ENCODE results near the gene EVC.

Gene EVC

GRCh38 chr4:5757536-5757935 is 46.5 kb downstream of the EVC start:
- no peak for DNase-seq

DNA sequence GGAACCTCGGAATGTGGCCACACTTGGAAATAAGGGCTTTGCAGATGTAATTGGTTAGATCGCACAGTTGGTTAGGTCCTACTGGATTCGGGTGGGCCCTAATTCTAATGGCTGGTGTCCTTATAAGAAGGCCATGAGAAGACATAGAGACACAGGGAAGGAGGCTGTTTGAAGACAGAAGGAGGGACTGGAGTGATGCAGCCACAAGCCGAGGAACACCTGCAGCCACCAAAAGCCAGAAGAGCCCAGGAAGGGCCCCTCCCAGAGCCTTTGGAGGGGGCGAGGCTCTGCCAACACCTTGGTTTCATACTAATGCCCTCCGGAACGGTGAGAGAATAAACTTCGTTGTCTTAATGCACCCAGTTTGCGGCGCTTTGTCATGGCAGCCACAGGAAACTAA is 47.0 kb downstream of the EVC start:
- DNase-seq, result no peak

GRCh38 chr4:5758741-5759140 is 47.7 kb downstream of the EVC start:
- peak; percentile 28 for DNase-seq

DNA sequence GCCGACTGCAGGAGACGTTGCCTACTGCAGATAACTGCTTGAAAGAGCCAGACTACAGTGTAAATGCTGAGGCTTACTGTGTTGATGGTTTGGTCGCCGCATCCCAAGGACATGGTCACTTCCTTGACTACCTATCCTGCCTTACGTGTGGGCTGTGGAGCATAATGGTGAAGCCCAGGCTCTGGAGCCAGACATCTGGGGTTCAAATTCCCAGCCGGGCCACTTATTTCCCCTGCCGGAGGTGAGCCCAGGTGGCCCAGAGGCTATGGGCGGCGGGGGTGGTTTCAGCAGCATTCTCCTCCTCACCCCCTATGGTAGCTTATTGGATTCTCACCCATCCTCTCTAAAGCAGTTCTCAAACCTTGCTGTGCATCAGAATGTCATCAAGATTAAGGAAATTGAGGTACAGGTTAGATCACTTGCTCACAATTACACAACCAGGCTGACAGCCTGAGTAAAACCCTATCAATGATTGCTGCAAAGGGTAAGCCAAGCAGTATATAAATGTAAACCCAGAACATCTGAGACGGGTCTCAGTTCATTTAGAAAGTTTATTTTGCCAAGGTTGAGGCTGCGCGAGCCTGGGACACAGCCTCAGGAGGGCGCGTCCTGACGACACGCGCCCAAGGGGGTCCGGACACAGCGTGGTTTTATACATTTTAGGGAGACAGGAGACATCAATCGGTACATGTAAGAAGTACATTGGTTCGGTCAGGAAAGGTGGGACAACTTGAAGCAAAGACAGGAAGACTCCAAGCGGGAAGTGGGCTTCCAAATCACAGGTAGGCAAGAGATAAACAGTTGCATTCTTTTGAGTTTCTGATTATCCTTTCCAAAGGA is 48.5 kb downstream of the EVC start:
- DNase-seq, result no peak

- no peak for DNase-seq
These were observed 49.2 kb downstream of the EVC start for GRCh38 chr4:5760246-5760645.

DNA sequence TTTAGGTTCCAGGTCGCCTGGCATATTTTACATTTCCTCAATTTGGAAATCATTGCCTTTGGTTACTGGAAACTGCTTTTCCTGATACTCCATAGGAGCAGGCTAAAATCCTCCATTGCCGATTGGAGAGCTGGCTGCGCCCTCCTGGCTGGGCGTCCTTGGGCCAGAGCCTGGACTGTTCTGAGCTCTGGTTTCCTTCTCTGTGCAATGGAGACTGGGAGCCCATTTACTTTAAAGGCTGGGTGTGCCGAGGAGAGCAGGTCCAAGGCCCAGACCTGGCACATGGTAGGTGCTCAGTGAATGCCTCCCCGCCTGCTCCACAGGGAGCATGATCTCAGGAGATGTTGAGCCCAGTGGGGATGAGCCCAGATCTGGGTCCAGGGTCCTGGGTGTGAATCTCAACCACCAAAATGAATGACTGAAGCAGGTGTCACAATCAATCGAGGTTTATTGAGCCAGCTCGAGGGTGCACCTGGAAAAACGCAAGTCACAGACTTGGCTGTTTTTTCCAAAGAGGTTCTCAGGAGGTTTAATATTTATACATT is 50.0 kb downstream of the EVC start:
- no peak for DNase-seq

DNA sequence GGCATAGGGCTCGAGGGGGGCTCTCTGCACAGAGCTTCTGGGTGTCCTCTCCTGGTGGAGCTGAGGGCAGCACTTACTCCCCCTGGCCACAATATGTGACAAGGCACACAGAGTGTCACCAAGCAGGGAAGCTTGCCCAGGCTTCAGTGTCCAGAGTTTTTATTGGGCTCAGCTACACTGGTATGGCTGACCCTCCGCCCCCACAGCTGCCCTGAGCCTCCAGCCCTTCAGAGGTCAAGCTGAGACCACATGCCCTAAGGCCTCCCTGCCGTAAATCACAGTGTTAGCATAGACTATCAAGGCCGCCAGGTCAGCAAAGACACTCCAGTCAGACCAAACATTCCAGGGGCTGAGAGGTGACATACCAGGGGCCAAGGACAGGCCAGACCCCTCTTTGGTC is 59.0 kb downstream of the EVC start:
- no peak for DNase-seq

GRCh38 chr4:5772528-5773270 is 61.7 kb downstream of the EVC start:
- DNase-seq, result no peak

GRCh38 chr4:5773271-5773555 is 62.2 kb downstream of the EVC start:
- no peak for DNase-seq

- DNase-seq, result no peak
These were observed 63.5 kb downstream of the EVC start for GRCh38 chr4:5774416-5775036.

GRCh38 chr4:5776510-5776909 is 65.5 kb downstream of the EVC start:
- no peak for DNase-seq

- DNase-seq, result no peak
These were observed 70.0 kb downstream of the EVC start for GRCh38 chr4:5780831-5781480.

DNA sequence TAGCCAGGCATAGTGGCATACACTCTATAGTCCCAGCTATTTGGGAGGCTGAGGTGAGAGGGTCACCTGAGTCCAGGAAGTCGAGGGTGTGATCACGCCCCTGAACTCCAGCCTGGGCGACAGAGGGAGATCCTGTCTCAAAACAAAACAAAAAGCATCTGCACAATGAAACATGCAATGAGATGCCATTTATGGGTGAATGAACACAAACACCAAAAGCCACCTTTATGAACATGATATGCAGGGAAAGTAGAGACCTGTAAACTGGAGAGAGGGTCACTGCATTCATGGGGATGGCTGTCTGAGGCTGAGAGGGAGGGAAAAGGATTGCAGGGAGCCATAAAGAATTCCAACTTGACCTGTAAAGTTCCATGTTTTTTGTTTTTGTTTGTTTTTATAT is 70.7 kb downstream of the EVC start:
- DNase-seq, result no peak

GRCh38 chr4:5782829-5783476 is 72.0 kb downstream of the EVC start:
- no peak for DNase-seq

DNA sequence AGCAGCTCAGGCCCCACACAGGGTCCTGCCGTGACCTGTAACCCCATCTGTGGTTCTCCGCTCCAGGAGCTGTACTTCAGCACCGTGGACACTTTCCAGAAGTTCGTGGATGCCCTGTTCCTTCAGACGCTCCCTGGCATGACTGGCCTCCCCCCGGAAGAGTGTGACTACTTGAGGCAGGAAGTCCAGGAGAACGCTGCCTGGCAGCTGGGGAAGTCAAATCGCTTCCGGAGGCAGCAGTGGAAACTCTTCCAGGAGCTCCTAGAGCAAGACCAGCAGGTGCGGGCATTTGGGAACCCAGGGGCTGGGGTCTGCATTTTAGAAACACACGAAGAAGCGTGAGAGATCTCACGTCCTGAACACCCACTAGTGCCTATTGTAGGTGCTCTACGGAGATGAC is 72.5 kb downstream of the EVC start:
- no peak for DNase-seq

DNA sequence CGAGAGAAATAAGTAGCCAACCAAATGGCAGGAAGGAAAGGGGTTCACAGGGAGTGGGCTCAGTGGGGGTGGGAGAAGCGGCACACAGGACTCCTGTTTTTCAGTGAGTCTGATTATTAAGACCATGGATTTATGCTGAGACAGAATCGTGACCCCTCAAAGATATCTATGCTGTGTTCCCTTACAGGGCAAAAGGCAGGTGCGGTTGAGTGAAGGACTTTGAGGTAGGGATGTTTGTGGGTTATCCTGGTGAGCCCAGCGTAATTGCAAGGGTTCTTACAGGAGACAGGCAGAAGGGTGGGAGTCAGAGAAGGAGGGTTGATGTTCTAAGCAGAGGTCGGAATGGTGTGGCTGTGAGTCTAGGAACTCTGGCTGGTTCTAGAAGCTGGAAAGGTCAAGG is 73.0 kb downstream of the EVC start:
- no peak for DNase-seq

- no peak for DNase-seq
These were observed 74.1 kb downstream of the EVC start for GRCh38 chr4:5784960-5785611.

- no peak for DNase-seq
These were observed 75.0 kb downstream of the EVC start for GRCh38 chr4:5785806-5786680.

DNA sequence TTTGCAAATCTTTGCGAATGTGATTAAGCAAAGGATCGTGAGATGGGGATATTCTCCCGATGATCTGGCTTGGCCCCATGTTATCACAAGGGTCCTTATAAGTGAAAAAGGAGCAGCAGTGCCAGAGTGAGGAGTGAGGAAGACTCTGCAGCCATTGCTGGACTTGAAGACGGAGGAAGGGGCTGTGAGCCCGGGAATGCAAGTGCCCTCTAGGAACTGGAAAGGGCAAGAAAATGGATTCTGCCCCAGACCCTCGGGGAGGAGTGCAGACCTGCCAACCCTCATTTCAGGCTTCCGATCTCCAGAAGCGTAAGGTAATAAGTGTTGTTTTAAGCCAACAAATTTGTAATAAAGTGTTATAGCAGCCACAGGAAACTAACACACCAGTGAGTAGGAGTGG is 76.3 kb downstream of the EVC start:
- no peak for DNase-seq

DNA sequence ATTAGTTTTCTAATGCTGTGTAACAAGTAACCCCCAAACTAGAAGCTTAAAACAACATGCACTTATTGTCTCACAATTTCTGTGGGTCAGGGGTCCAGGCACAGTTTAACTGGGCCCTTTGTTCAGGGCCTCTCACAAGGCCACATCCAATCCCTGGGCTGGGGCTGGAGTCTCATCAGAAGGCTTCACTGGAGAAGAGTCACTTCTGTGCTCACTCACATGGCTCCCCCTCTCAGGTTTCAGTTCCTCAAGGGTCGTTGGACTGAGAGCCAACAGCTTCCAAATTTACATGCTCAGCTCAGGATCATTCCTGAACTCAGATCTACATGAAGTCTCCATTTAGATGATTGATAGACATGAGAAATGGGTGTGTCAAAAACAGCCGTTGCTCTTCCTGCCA is 77.1 kb downstream of the EVC start:
- no peak for DNase-seq

GRCh38 chr4:5789141-5789540 is 78.1 kb downstream of the EVC start:
- DNase-seq, result no peak

GRCh38 chr4:5790546-5790857 is 79.5 kb downstream of the EVC start:
- no peak for DNase-seq

Data from CD4-positive, alpha-beta T cell treated with Interleukin-4 for 4 hours (primary cell).